IMR-90 (cell line): ENCODE measurements around the gene ZNF675. TPM values are rescaled to one million over a fixed set of nuclear protein-coding genes. Genes with fewer than 3 reads are reported as not detected.
"Not testable (repeated sequence)": the region's sequence is repeated elsewhere in the genome, so short reads cannot be mapped to it uniquely, and the experiment has no call there.

Experiments
- ATAC-seq: fragments of 200-7000 bp; cut with Tn5 transposase; 2 replicates; pipeline ENCODE4 v1.9.1; 2020; ENCODE audit warnings: low read depth, mild to moderate bottlenecking, moderate library complexity
- BruUV-seq: library from RNA; stranded (reverse); fragments of 400-500 nt; replicated peaks from 2 replicates; lab custom pipeline; 2021; lab: Mats Ljungman, UMichigan
- CTCF ChIA-PET: fragments of 300-600 bp; formaldehyde crosslinking; extraction: SDS; loops from one replicate; lab custom pipeline; 2021; ENCODE audit warnings: antibody characterized with exemption; lab: Yijun Ruan, JAX
- POLR2A ChIA-PET: fragments of 300-600 bp; sonication (Branson Sonifier 250); formaldehyde crosslinking; loops from one replicate; lab custom pipeline; 2022; ENCODE audit warnings: antibody characterized with exemption; ENCODE audit not compliant: unreplicated experiment; lab: Charles Lee
- DNase-seq: peaks from one replicate; pipeline ENCODE4 v3.0.0; 2013
- H2AFZ ChIP-seq: replicated peaks from 2 replicates; pipeline ENCODE3; 2013; ENCODE audit warnings: low read length, mild to moderate bottlenecking; ENCODE audit not compliant: poor library complexity
- H2AK5ac ChIP-seq: 2 replicates; pipeline ENCODE4 v1.6.1; 2013; ENCODE audit warnings: low read depth, low read length, inconsistent platforms
- H2AK9ac ChIP-seq: replicated peaks from 2 replicates; pipeline ENCODE3; 2013; ENCODE audit warnings: mild to moderate bottlenecking, low read depth, low read length, moderate library complexity; ENCODE audit not compliant: poor library complexity
- H2BK120ac ChIP-seq: 2 replicates; pipeline ENCODE4 v1.6.1; 2013; ENCODE audit warnings: low read depth, low read length, inconsistent platforms
- H2BK15ac ChIP-seq: 3 replicates; pipeline ENCODE4 v1.6.1; 2013; ENCODE audit warnings: low read depth, low read length, inconsistent platforms
- H2BK20ac ChIP-seq: 2 replicates; pipeline ENCODE4 v1.6.1; 2013; ENCODE audit warnings: low read depth, mild to moderate bottlenecking, inconsistent platforms, low read length, moderate library complexity
- H2BK5ac ChIP-seq: 2 replicates; pipeline ENCODE4 v1.6.1; 2013; ENCODE audit warnings: mild to moderate bottlenecking, low read depth, low read length, inconsistent platforms; ENCODE audit not compliant: poor library complexity, severe bottlenecking
- H3K14ac ChIP-seq: replicated peaks from 2 replicates; pipeline ENCODE4 v1.6.1; 2013; ENCODE audit warnings: low read depth, low read length, inconsistent platforms
- H3K18ac ChIP-seq: 2 replicates; pipeline ENCODE4 v1.6.1; 2013; ENCODE audit warnings: low read depth, low read length, control low read depth
- H3K23ac ChIP-seq: 2 replicates; pipeline ENCODE4 v1.6.1; 2013; ENCODE audit warnings: low read depth, low read length, inconsistent platforms
- H3K27ac ChIP-seq: 2 replicates; pipeline ENCODE4 v1.5.1; 2013; ENCODE audit warnings: mild to moderate bottlenecking, control low read depth, low read length; ENCODE audit not compliant: insufficient read depth
- H3K27me3 ChIP-seq: 2 replicates; pipeline ENCODE4 v1.6.1; 2013; ENCODE audit warnings: low read length; ENCODE audit not compliant: control insufficient read depth, insufficient read depth
- H3K36me3 ChIP-seq: 2 replicates; pipeline ENCODE4 v1.6.1; 2013; ENCODE audit warnings: low read length, mixed read lengths; ENCODE audit not compliant: control insufficient read depth, insufficient read depth
- H3K4ac ChIP-seq: 2 replicates; pipeline ENCODE4 v1.6.1; 2013; ENCODE audit warnings: low read depth, low read length, inconsistent platforms
- H3K4me1 ChIP-seq: 2 replicates; pipeline ENCODE4 v1.6.1; 2013; ENCODE audit warnings: low read length, mixed read lengths; ENCODE audit not compliant: control insufficient read depth, insufficient read depth
- H3K4me2 ChIP-seq: 2 replicates; pipeline ENCODE4 v1.6.1; 2013; ENCODE audit warnings: low read depth, mild to moderate bottlenecking, control low read depth, low read length, moderate library complexity
- H3K4me3 ChIP-seq: 2 replicates; pipeline ENCODE4 v1.5.1; 2013; ENCODE audit warnings: low read depth, mild to moderate bottlenecking, control low read depth, low read length, moderate library complexity; ENCODE audit not compliant: insufficient read depth
- H3K56ac ChIP-seq: 2 replicates; pipeline ENCODE4 v1.6.1; 2013; ENCODE audit warnings: low read length, inconsistent platforms; ENCODE audit not compliant: insufficient read depth; ENCODE audit errors: extremely low read depth
- H3K79me1 ChIP-seq, 2 experiments: 2 replicates each; pipeline ENCODE4 v1.6.1; 2013; ENCODE audit warnings: low read length in 2 of 2, inconsistent platforms in 1 of 2, low read depth in 1 of 2
- H3K9ac ChIP-seq: 2 replicates; pipeline ENCODE4 v1.6.1; 2013; ENCODE audit warnings: low read depth, low read length, control low read depth
- H3K9me1 ChIP-seq: 2 replicates; pipeline ENCODE4 v1.6.1; 2013; ENCODE audit warnings: low read length, inconsistent platforms; ENCODE audit not compliant: insufficient read depth
- H3K9me3 ChIP-seq: 2 replicates; pipeline ENCODE4 v1.6.1; 2013; ENCODE audit warnings: low read length; ENCODE audit not compliant: control insufficient read depth, insufficient read depth
- H4K20me1 ChIP-seq: 2 replicates; pipeline ENCODE4 v1.6.1; 2013; ENCODE audit warnings: low read length, inconsistent platforms; ENCODE audit not compliant: insufficient read depth
- H4K5ac ChIP-seq: 2 replicates; pipeline ENCODE4 v1.6.1; 2013; ENCODE audit warnings: mild to moderate bottlenecking, low read depth, low read length, control low read depth
- H4K8ac ChIP-seq, 2 experiments: 2 replicates each; pipeline ENCODE4 v1.6.1; 2013; ENCODE audit warnings: low read depth in 2 of 2, low read length in 2 of 2, control low read depth in 1 of 2, inconsistent platforms in 1 of 2
- H4K91ac ChIP-seq: 2 replicates; pipeline ENCODE4 v1.6.1; 2013; ENCODE audit warnings: low read depth, low read length, inconsistent platforms; ENCODE audit not compliant: insufficient read depth
- WGBS, 2 experiments: methylation state at CpG; one replicate each; pipeline versions ENCODE4 v1.1.5 to v1.1.7; 2013; ENCODE audit warnings: missing lambda C conversion rate in 2 of 2; ENCODE audit not compliant: insufficient read length in 1 of 2; ENCODE audit errors: extremely low coverage in 2 of 2; 5-methylcytosine and 5-hydroxymethylcytosine counted together
- dilution Hi-C: fragments of 300-500 bp; cut with HindIII; formaldehyde crosslinking; loops from one replicate; pipeline ENCODE4 v1.14.3; 2018; ENCODE audit warnings: low sequenced_read_pairs; ENCODE audit not compliant: unreplicated experiment
- in situ Hi-C: fragments of 300-500 bp; cut with MboI; formaldehyde crosslinking; loops from 3 replicates; pipeline ENCODE4 v1.14.3; 2019; ENCODE audit warnings: low sequenced_read_pairs, inconsistent platforms, mixed read lengths
- intact Hi-C: fragments of 100-400 bp; cut with micrococcal nuclease; formaldehyde crosslinking; loops from 2 replicates; pipeline ENCODE4 v1.10.0; 2022
- polyA plus RNA-seq, 3 experiments: library from polyadenylated mRNA; depleted of rRNA; stranded (reverse); fragments of >200 nt; gene quantifications; 2 replicates each; pipeline ENCODE4 v1.2.3, GENCODE V29; 2012; ENCODE audit warnings: low replicate concordance in 1 of 3
- total RNA-seq: library from RNA; depleted of rRNA; stranded (reverse); fragments of >200 nt; gene quantifications from 2 replicates; pipeline ENCODE4 v1.2.3, GENCODE V29; 2012

The ZNF675 gene
- total and polyA plus RNA-seq, 2 of the 4 experiments (the other 2 are of a cell fraction): 2.5 to 11.1 TPM

DNA sequence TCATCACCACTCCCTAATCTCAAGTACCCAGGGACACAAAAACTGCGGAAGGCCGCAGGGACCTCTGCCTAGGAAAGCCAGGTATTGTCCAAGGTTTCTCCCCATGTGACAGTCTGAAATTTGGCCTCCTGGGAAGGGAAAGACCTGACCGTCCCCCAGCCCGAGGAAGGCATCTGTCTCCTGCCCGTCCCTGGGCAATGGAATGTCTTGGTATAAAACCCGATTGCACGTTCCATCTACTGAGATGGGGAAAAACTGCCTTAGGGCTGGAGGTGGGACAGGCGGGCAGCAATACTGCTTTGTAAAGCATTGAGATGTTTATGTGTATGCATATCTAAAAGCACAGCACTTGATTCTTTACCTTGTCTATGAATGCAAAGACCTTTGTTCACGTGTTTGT is 5.9 kb upstream of the ZNF675 start:
- H3K4me3 ChIP-seq, H2AFZ ChIP-seq, H2AK5ac ChIP-seq, dilution Hi-C loops, DNase-seq, H3K36me3 ChIP-seq, H3K9ac ChIP-seq, H3K4me1 ChIP-seq, H3K4me2 ChIP-seq, H3K27me3 ChIP-seq, H4K8ac ChIP-seq, intact Hi-C loops, H3K4ac ChIP-seq, H3K14ac ChIP-seq, H4K20me1 ChIP-seq, H2BK120ac ChIP-seq, H3K18ac ChIP-seq, H2BK20ac ChIP-seq, H3K56ac ChIP-seq, H2BK15ac ChIP-seq, H2BK5ac ChIP-seq, H3K27ac ChIP-seq, H4K5ac ChIP-seq, H3K9me1 ChIP-seq, H2AK9ac ChIP-seq, H3K79me1 ChIP-seq, POLR2A ChIA-PET, H3K9me3 ChIP-seq, H4K91ac ChIP-seq, ATAC-seq, in situ Hi-C loops, H3K23ac ChIP-seq, BruUV-seq: not testable (repeated sequence)
- CTCF ChIA-PET: interaction anchor here (1.0 kb wide), 1 partner anchor 11 kb away, joined by 3 read pairs; no protein-coding TSS in a partner anchor
- no CpG with 5 or more reads among the region's 9 CpGs for WGBS, 2 experiments
